ENCODE measurements around the gene SGMS2.

The SGMS2 gene

GRCh38 chr4:107826421-107826980 lies 1.8 kb downstream of the SGMS2 start:
- FAIRE-seq (no peak), DNase-seq (ENCODE audit: extremely low spot score, insufficient read length, low read depth) (no peak)

- DNase-seq (ENCODE audit: extremely low spot score, insufficient read length, low read depth), result no peak
- FAIRE-seq, result no peak
These were observed 3.8 kb downstream of the SGMS2 start for GRCh38 chr4:107828315-107829090.

- no peak for FAIRE-seq
- DNase-seq (ENCODE audit: extremely low spot score, insufficient read length, low read depth), result no peak
These were observed 6.4 kb downstream of the SGMS2 start for GRCh38 chr4:107831140-107831539.

- FAIRE-seq (no peak), DNase-seq (ENCODE audit: extremely low spot score, insufficient read length, low read depth) (no peak)
These were observed 7.6 kb downstream of the SGMS2 start for GRCh38 chr4:107832275-107832807.

- no peak for FAIRE-seq
- no peak for DNase-seq (ENCODE audit: extremely low spot score, insufficient read length, low read depth)
These were observed 9.6 kb downstream of the SGMS2 start for GRCh38 chr4:107834241-107834794.

- DNase-seq (ENCODE audit: extremely low spot score, insufficient read length, low read depth) (no peak), FAIRE-seq (no peak)
These were observed 10.7 kb downstream of the SGMS2 start for GRCh38 chr4:107835406-107835805.

GRCh38 chr4:107837317-107837716 lies 12.6 kb downstream of the SGMS2 start:
- FAIRE-seq, result no peak

GRCh38 chr4:107837776-107838618 lies 13.3 kb downstream of the SGMS2 start:
- DNase-seq (ENCODE audit: extremely low spot score, insufficient read length, low read depth), result no peak
- FAIRE-seq, result no peak

More at GRCh38 chr4:107837317-107837716, 12.6 kb downstream of the SGMS2 start:
- DNase-seq (ENCODE audit: extremely low spot score, insufficient read length, low read depth), result no peak

GRCh38 chr4:107838861-107839565 lies 14.3 kb downstream of the SGMS2 start:
- DNase-seq (ENCODE audit: extremely low spot score, insufficient read length, low read depth) (no peak), FAIRE-seq (no peak)

GRCh38 chr4:107843391-107843790 lies 18.7 kb downstream of the SGMS2 start:
- no peak for FAIRE-seq
- no peak for DNase-seq (ENCODE audit: extremely low spot score, insufficient read length, low read depth)

- no peak for FAIRE-seq
- no peak for DNase-seq (ENCODE audit: extremely low spot score, insufficient read length, low read depth)
These were observed 20.9 kb downstream of the SGMS2 start for GRCh38 chr4:107845681-107846080.

GRCh38 chr4:107850438-107850837 lies 25.7 kb downstream of the SGMS2 start:
- DNase-seq (ENCODE audit: extremely low spot score, insufficient read length, low read depth), result no peak

GRCh38 chr4:107853444-107854355 lies 29.0 kb downstream of the SGMS2 start:
- FAIRE-seq (no peak), DNase-seq (ENCODE audit: extremely low spot score, insufficient read length, low read depth) (no peak)

More at GRCh38 chr4:107850438-107850837, 25.7 kb downstream of the SGMS2 start:
- no peak for FAIRE-seq

GRCh38 chr4:107854356-107855022 lies 29.8 kb downstream of the SGMS2 start:
- FAIRE-seq, result no peak
- no peak for DNase-seq (ENCODE audit: extremely low spot score, insufficient read length, low read depth)

GRCh38 chr4:107855723-107856122 lies 31.0 kb downstream of the SGMS2 start:
- FAIRE-seq (no peak), DNase-seq (ENCODE audit: extremely low spot score, insufficient read length, low read depth) (no peak)

- DNase-seq (ENCODE audit: extremely low spot score, insufficient read length, low read depth) (no peak), FAIRE-seq (no peak)
These were observed 32.2 kb downstream of the SGMS2 start for GRCh38 chr4:107856901-107857300.

- FAIRE-seq (no peak), DNase-seq (ENCODE audit: extremely low spot score, insufficient read length, low read depth) (no peak)
These were observed 33.0 kb downstream of the SGMS2 start for GRCh38 chr4:107857741-107858140.

- FAIRE-seq, result no peak
- no peak for DNase-seq (ENCODE audit: extremely low spot score, insufficient read length, low read depth)
These were observed 33.5 kb downstream of the SGMS2 start for GRCh38 chr4:107858158-107858742.
